HFF-Myc (cell line): Measurements from ENCODE around the gene EXOC4.

Experiments used
- DNase-seq: peaks from one replicate; pipeline ENCODE4 v3.0.0-alpha.2; 2011; ENCODE audit warnings: low read depth; ENCODE audit errors: extremely low read depth
- H3K4me3 ChIP-seq: replicated peaks from 2 replicates; pipeline ENCODE4 v1.5.1; 2011; ENCODE audit warnings: low read depth, mild to moderate bottlenecking, control low read depth, low read length
- TF ChIP-seq, protein P1 (sequence below): IDR thresholded peaks from 2 replicates; pipeline ENCODE4 v1.5.1; 2012; ENCODE audit warnings: mild to moderate bottlenecking, low read depth, low read length, control low read depth; ENCODE audit errors: missing control alignments

The EXOC4 gene

DNA sequence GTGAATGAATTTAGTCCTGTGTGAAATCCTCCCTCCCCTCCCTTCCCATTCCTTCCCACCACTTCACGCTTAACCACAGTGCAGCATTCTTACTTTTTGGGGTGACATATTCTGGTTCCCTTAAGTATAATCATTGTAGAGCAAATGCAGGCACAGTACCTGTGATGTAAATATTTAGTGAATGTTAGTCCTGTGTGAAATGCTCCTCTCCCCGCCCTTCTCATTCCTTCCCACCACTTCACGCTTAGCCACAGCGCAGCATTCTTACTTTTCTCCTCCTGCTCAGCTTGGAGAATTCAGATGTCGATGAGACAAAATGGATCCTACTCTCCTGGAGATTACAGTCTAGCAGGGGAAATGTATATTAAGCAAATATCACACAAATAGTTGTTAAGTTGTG lies 258.8 kb downstream of the EXOC4 start:
- DNase-seq: no peak
- TF ChIP-seq, protein P1, sequence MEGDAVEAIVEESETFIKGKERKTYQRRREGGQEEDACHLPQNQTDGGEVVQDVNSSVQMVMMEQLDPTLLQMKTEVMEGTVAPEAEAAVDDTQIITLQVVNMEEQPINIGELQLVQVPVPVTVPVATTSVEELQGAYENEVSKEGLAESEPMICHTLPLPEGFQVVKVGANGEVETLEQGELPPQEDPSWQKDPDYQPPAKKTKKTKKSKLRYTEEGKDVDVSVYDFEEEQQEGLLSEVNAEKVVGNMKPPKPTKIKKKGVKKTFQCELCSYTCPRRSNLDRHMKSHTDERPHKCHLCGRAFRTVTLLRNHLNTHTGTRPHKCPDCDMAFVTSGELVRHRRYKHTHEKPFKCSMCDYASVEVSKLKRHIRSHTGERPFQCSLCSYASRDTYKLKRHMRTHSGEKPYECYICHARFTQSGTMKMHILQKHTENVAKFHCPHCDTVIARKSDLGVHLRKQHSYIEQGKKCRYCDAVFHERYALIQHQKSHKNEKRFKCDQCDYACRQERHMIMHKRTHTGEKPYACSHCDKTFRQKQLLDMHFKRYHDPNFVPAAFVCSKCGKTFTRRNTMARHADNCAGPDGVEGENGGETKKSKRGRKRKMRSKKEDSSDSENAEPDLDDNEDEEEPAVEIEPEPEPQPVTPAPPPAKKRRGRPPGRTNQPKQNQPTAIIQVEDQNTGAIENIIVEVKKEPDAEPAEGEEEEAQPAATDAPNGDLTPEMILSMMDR: no peak
- no peak overlapping the region for H3K4me3 ChIP-seq

DNA sequence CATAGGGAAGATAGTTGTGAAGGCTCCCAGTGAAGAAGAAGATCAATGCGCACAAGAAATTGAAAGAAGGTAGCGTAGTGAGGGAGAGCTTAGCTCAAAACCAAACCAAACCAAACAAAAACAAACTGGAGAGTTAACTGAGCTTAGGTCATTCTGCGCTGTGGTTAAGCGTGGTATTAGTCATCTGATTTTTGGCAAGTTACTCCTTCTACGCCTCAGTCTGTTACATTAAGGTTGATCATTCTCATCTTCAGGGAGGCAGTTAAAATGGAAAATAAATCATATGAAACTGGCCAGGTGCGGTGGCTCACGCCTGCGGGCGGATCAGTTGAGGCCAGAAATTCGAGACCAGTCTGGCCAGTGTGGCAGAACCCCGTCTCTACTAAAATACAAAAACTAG lies 259.7 kb downstream of the EXOC4 start:
- no peak for DNase-seq
- no peak overlapping the region for H3K4me3 ChIP-seq
- TF ChIP-seq, protein P1: no peak

DNA sequence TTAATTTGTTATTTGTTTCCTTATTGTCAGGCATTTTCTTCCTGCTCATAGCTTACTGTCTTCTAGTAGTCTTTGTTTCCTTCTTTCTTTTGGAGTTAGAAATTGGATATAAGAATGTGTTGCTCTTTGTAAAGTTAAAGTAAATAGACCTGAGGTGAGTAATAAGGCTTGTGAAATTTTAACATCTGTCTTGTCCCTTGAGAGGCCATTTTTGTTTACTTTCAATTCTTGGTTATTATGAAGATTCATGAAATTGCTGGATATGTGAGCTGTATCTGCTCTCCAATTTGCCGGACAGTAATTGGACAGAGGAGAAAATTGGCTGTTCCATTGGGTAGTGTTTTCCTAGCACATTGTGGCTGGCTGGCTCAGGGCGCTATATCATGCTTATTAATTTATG lies 260.7 kb downstream of the EXOC4 start:
- DNase-seq: no peak
- TF ChIP-seq, protein P1: no peak
- H3K4me3 ChIP-seq: no peak overlapping the region

DNA sequence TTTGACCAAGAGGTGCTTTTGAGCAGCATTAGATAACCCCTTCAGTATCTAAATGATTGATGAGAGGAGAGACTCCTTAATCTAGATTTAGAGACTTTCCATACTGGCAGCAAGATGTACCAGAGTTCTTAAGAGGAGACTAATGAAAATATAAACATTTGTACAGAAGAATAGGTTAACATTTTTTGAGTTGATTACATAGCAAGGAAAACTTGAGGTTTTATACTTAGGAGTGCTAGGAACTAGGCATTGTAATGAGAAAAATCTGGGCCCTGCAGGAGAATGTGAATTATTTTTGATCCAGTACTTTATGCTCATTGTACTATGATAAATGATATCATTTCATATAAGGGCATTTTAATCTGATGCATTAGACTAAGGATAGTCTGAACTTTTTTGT lies 261.7 kb downstream of the EXOC4 start:
- H3K4me3 ChIP-seq: no peak overlapping the region
- TF ChIP-seq, protein P1: no peak
- no peak for DNase-seq

DNA sequence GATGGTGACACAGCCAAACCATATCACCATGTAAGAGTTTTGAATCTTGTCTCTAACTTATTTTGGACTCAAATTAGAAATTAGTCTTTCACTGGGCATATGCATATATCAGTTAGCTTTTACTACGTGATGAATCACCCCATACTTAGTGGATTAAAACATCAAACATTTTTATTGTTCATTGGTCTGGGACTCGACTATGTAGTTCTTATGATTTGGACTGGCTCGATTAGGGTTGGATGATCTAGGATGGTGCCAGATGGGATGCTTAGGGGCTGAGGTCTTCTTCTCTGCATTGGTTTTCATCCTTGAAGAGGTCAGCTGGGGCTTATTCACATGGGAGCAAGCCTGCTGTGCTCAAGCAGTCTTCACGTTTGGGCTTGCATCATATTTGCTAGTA lies 264.9 kb downstream of the EXOC4 start:
- DNase-seq: no peak
- TF ChIP-seq, protein P1: no peak
- H3K4me3 ChIP-seq: no peak overlapping the region

DNA sequence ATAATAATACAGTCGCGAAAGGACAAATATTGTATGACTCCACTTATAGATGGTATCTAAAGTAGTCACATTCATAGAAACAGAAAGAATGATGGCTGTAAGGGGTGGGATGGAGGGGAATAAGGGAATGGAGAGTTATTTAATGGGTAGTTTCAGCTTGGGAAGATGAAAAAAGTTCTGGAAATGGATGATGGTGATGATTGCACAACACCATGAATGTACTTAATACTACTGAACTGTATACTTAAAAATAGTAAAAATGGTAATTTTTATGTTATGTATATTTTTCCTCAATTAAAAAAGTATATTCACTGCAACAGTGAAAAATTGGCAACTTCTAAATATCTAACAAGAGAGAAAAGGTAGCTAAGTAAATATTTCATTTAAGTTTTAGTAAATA lies 265.8 kb downstream of the EXOC4 start:
- DNase-seq: no peak
- no peak overlapping the region for H3K4me3 ChIP-seq
- TF ChIP-seq, protein P1: no peak

DNA sequence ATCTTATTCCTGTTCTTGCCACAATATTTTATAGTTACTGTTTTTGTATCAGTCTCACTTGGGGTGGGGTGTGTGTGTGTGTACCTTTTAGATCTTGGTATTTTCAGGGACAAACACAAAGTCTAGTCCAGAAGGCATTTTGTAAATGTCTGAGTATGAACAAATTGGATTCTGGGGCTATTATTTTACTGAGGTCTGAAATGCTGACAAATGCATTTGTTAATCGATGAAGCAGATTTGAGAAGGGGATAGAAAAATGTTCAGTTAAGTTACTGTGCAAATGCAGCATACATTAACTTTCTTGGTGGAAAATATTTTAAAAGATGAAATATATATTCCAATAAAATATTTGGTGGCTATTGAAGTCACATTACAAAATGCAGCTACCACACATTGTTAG lies 267.4 kb downstream of the EXOC4 start:
- TF ChIP-seq, protein P1: no peak
- no peak overlapping the region for H3K4me3 ChIP-seq
- DNase-seq: no peak
